ENCODE data around the gene DGCR8. TPM values are rescaled to one million over a fixed set of nuclear protein-coding genes. Genes with fewer than 3 reads are reported as not detected.

DGCR8 gene
- total and polyA plus RNA-seq, 5 donors = 11.2 to 18.6 (median 16.4) TPM

DNA sequence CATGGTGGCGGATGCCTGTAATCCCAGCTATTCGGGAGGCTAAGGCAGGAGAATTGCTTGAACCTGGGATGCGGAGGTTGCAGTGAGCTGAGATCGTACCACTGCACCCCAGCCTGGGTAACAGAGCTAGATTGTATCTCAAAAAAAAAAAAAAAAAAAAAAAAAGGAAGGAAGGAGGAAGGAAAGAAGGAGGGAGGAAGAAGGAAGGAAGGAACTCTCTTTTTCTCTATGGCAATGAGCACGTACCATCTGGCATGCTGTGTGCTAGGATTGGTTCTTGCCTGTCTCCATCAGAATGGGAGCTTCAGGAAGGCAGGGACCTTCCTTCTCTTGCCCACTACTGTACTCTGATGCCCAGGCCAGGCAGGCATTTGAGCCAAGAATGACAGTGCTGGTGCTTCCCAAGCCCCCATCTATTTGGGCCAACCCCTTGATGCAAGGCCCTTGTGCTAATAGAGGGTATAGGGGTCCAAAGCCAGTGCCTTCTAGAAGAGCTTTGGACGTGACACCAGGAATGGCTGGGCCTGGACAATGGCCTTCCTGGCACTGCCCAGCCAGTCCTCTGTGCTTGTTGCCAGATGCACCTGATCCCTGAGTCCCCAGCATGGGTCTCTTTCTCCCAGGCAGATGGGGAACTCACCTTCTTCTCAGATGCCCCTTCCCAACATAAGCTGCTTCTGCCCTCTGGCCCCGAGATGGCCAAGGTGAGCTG, 10.6 kb upstream of the DGCR8 start:
- H3K27ac ChIP-seq (ENCODE audit: low read length) = no peak overlapping the region
- intact Hi-C loops (cut with DNase I) = no loop called here
- DNase-seq (peak in 1 of 3 donors; percentile 36), ATAC-seq (peak in 1 of 2 donors; percentile 6)
- WGBS = 84% methylated on average over 7 of the region's 7 CpGs
- no peaks in the 10 kb centered on the region for H3K4me1 ChIP-seq (ENCODE audit: control insufficient read depth, insufficient read depth, low read length)
- no peaks in the 10 kb centered on the region for H3K27me3 ChIP-seq (ENCODE audit: control insufficient read depth, insufficient read depth)
- no peaks in the 10 kb centered on the region for H3K9me3 ChIP-seq (ENCODE audit: control insufficient read depth, low read length)
- H3K4me3 ChIP-seq (ENCODE audit: low read length) = no peak overlapping the region

DNA sequence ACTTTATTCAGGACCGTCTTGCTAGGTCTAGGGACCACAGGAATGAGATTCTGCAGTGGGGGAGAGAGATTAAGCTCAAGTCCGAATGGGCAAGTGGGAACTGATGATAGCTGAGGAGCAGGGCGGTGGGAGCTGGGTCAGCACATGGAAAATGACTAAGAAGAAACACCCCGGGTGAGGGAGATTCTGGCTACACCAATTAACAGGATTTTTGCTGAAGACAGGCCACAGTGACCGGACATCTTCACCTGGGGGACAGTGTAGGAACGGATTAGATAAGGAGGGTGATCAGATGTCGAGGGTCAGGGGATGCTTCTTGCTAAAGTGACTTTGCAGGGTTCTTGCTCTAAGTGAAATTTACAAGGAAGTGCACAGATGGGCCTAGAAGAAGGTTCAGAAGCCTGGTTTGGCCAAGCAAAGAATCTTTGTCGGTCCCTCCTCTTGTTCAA, 8.5 kb upstream of the DGCR8 start:
- Histone ChIP-seq H3K4me3 (ENCODE audit: low read length) (no peak overlapping the region), H3K9me3 (ENCODE audit: control insufficient read depth, low read length) (no peaks in the 10 kb centered on the region), H3K27me3 (ENCODE audit: control insufficient read depth, insufficient read depth) (no peaks in the 10 kb centered on the region), H3K4me1 (ENCODE audit: control insufficient read depth, insufficient read depth, low read length) (no peaks in the 10 kb centered on the region), H3K27ac (ENCODE audit: low read length) (no peak overlapping the region)
- ATAC-seq (no peak), DNase-seq (no peak)
- intact Hi-C loops (cut with DNase I) = no loop called here
- WGBS = 63% methylated on average over 8 of the region's 8 CpGs

GRCh38 chr22:20076627-20077172, 3.3 kb upstream of the DGCR8 start:
- Histone ChIP-seq H3K4me1 (ENCODE audit: control insufficient read depth, insufficient read depth, low read length) (peaks cover 8% of the 10 kb centered on the region), H3K9me3 (ENCODE audit: control insufficient read depth, low read length) (no peaks in the 10 kb centered on the region), H3K27ac (ENCODE audit: low read length) (no peak overlapping the region), H3K27me3 (ENCODE audit: control insufficient read depth, insufficient read depth) (no peaks in the 10 kb centered on the region), H3K4me3 (ENCODE audit: low read length) (no peak overlapping the region)
- ATAC-seq = no peak
- 57% methylated on average over 6 of the region's 6 CpGs for WGBS
- intact Hi-C loops (cut with DNase I) = no loop called here
- no peak for DNase-seq

- no peaks in the 10 kb centered on the region for H3K27me3 ChIP-seq (ENCODE audit: control insufficient read depth, insufficient read depth)
- H3K9me3 ChIP-seq (ENCODE audit: control insufficient read depth, low read length) = no peaks in the 10 kb centered on the region
- H3K4me1 ChIP-seq (ENCODE audit: control insufficient read depth, insufficient read depth, low read length) = peaks cover 26% of the 10 kb centered on the region
- peak overlapping the region; percentile 94 for H3K4me3 ChIP-seq (ENCODE audit: low read length)
- under 1% methylated on average over 33 of the region's 34 CpGs for whole genome bisulfite sequencing
- DNase-seq = peak; percentile 73 to 88 (median 86)
- ATAC-seq = peak; percentile 58 to 59
- H3K27ac ChIP-seq (ENCODE audit: low read length) = peak overlapping the region; percentile 87
- intact Hi-C loops (cut with DNase I) = loop anchor here in 1 of 4 donors (5.0 kb wide), 1 partner anchor 53 kb away; no protein-coding TSS in a partner anchor
Measured at GRCh38 chr22:20080445-20080775, 369 bp downstream of the DGCR8 start.

GRCh38 chr22:20080776-20081654, 974 bp downstream of the DGCR8 start:
- Histone ChIP-seq H3K4me3 (ENCODE audit: low read length) (peak overlapping the region; percentile 94), H3K9me3 (ENCODE audit: control insufficient read depth, low read length) (no peaks in the 10 kb centered on the region), H3K4me1 (ENCODE audit: control insufficient read depth, insufficient read depth, low read length) (peaks cover 26% of the 10 kb centered on the region), H3K27ac (ENCODE audit: low read length) (peak overlapping the region; percentile 87), H3K27me3 (ENCODE audit: control insufficient read depth, insufficient read depth) (no peaks in the 10 kb centered on the region)
- DNase-seq (peak; percentile 56 to 80 (median 76)), ATAC-seq (peak in 1 of 2 donors; percentile 22)
- WGBS = 11% methylated on average over 27 of the region's 27 CpGs
- intact Hi-C loops (cut with DNase I) = loop anchor here in 1 of 4 donors (5.0 kb wide), 1 partner anchor 54 kb away; no protein-coding TSS in a partner anchor

DNA sequence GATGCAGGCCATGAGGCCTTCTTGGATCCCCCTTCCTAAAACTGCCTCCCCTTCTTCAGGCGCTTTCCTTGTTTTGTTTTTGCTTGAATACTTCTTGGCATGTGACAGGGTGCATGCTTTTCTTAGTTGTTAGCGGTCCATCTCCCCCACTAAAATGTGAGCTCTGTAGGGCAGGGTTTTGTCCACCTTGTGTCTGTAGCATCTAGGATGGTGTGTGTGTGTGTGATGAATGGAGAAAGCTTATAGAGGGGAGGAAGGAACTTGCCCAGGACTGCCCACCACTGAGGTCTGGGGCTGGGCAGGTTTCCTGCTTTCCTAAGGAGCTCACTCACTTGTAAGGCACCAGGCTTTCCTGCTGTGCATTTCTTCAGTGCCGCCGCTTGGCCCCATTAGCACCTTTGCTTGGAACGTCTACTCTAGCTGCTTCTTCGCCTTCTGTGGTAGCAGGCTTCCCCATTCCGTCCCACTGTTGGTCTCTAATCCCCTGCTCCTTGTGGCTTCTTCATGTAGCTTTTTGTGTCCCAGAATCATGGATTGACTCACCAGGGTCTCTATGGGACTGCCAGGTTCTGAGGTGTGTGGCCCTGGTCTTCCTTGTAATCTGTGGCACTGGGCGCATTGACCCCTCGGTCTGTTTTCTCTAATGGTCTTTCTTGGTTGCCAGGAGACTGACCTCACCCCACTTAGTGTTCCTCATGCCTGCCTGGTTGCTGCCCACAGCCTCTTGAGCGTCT, 3.3 kb downstream of the DGCR8 start:
- DNase-seq = no peak
- no peak overlapping the region for H3K4me3 ChIP-seq (ENCODE audit: low read length)
- H3K27me3 ChIP-seq (ENCODE audit: control insufficient read depth, insufficient read depth) = no peaks in the 10 kb centered on the region
- WGBS = 82% methylated on average over 10 of the region's 10 CpGs
- intact Hi-C loops (cut with DNase I) = loop anchor here in 1 of 4 donors (5.0 kb wide), 1 partner anchor 56 kb away; no protein-coding TSS in a partner anchor
- no peaks in the 10 kb centered on the region for H3K9me3 ChIP-seq (ENCODE audit: control insufficient read depth, low read length)
- no peak for ATAC-seq
- no peak overlapping the region for H3K27ac ChIP-seq (ENCODE audit: low read length)
- peaks cover 26% of the 10 kb centered on the region for H3K4me1 ChIP-seq (ENCODE audit: control insufficient read depth, insufficient read depth, low read length)

DNA sequence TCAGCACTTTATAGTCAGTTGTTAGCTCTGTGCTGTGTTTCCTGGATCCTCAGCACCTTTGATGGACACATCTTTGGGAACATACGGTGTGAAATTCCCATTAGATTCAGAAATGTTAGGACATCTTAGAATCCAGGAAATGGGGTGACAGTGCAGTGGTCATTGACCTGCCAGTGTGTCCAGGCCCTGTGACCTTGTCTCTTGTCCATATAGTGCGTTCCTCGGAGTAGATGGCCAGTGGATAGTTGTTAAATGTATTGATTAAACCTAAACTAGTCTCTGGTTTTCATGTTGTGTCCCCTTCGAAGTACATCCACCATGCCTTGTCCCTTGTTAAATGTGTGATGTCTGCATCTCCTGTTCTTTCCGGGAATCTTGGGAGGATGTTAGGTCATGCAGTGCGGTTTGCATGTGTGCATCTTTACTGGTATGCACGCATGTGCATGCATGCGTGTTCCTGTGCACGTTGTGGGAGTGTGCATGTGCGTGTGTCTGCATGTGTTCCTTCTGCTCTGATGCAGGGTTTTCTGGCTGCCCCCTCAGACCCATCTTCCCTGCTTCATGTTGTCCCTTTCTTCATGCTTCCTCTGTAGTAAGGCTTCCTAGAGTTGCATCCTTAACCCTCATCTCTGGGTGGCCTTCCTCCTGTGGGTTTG, 4.0 kb downstream of the DGCR8 start:
- WGBS = 68% methylated on average over 10 of the region's 10 CpGs
- intact Hi-C loops (cut with DNase I) = loop anchor here in 1 of 4 donors (5.0 kb wide), 1 partner anchor 57 kb away; no protein-coding TSS in a partner anchor
- no peak overlapping the region for H3K4me3 ChIP-seq (ENCODE audit: low read length)
- ATAC-seq (no peak), DNase-seq (no peak)
- H3K27ac ChIP-seq (ENCODE audit: low read length) = no peak overlapping the region
- no peaks in the 10 kb centered on the region for H3K9me3 ChIP-seq (ENCODE audit: control insufficient read depth, low read length)
- H3K27me3 ChIP-seq (ENCODE audit: control insufficient read depth, insufficient read depth) = no peaks in the 10 kb centered on the region
- peaks cover 26% of the 10 kb centered on the region for H3K4me1 ChIP-seq (ENCODE audit: control insufficient read depth, insufficient read depth, low read length)

- no peaks in the 10 kb centered on the region for H3K9me3 ChIP-seq (ENCODE audit: control insufficient read depth, low read length)
- no peak for DNase-seq
- no peak for ATAC-seq
- peaks cover 26% of the 10 kb centered on the region for H3K4me1 ChIP-seq (ENCODE audit: control insufficient read depth, insufficient read depth, low read length)
- intact Hi-C loops (cut with DNase I) = loop anchor here in 1 of 4 donors (5.0 kb wide), 1 partner anchor 57 kb away; no protein-coding TSS in a partner anchor
- H3K4me3 ChIP-seq (ENCODE audit: low read length) = no peak overlapping the region
- no peaks in the 10 kb centered on the region for H3K27me3 ChIP-seq (ENCODE audit: control insufficient read depth, insufficient read depth)
- 62% methylated on average over 23 of the region's 23 CpGs for WGBS
- H3K27ac ChIP-seq (ENCODE audit: low read length) = no peak overlapping the region
Measured at GRCh38 chr22:20084547-20085413, 4.7 kb downstream of the DGCR8 start.

DNA sequence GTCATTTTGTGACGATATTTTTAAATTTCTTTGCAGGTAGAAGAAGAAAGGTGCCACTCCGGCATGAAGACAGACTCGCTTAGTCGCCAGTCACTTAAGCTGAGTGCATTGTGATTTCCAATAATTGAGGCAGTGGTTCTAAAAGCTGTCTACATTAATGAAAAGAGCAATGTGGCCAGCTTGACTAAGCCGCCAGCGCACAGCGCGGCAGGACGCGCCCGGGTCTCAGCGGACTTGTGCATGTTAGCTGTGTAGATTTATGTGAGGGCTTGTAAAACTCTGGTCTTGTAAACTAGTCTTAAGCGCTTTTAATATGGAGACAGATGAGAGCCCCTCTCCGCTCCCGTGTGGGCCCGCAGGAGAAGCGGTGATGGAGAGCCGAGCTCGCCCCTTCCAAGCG, 5.6 kb downstream of the DGCR8 start:
- 94% methylated on average over 20 of the region's 20 CpGs for WGBS
- H3K27ac ChIP-seq (ENCODE audit: low read length) = no peak overlapping the region
- no peak overlapping the region for H3K4me3 ChIP-seq (ENCODE audit: low read length)
- no peaks in the 10 kb centered on the region for H3K27me3 ChIP-seq (ENCODE audit: control insufficient read depth, insufficient read depth)
- peaks cover 26% of the 10 kb centered on the region for H3K4me1 ChIP-seq (ENCODE audit: control insufficient read depth, insufficient read depth, low read length)
- DNase-seq (no peak), ATAC-seq (no peak)
- intact Hi-C loops (cut with DNase I) = no loop called here
- no peaks in the 10 kb centered on the region for H3K9me3 ChIP-seq (ENCODE audit: control insufficient read depth, low read length)
